T-cell (primary cell): ENCODE results near the gene LMO4. TPM values are rescaled to one million over a fixed set of nuclear protein-coding genes. Genes with fewer than 3 reads are reported as not detected.

ENCODE experiments used
- ATAC-seq, 4 experiments: fragments of 200-7000 bp in 3 of 4; fragments of 150-1000 bp in 1 of 4; cut with Tn5 transposase; replicated peaks in 1 of 4; 1 replicate in 3 of 4; 2 replicates in 1 of 4; pipeline ENCODE4 v1.10.0; 2021; ENCODE audit warnings: moderate library complexity in 3 of 4, mild to moderate bottlenecking in 2 of 4, moderate number of reproducible peaks in 1 of 4
- CTCF ChIA-PET, 2 donors: fragments of 300-600 bp; sonication (Branson Sonifier 250); formaldehyde crosslinking; loops; one replicate each; lab custom pipeline; 2022; ENCODE audit warnings: antibody characterized with exemption in 2 of 2; lab: Charles Lee
- POLR2A ChIA-PET, 2 donors: fragments of 300-600 bp; sonication (Branson Sonifier 250); formaldehyde crosslinking; loops; one replicate each; lab custom pipeline; 2022; ENCODE audit warnings: antibody characterized with exemption in 2 of 2; lab: Charles Lee
- DNase-seq, 35 experiments: peaks; one replicate each; pipeline versions ENCODE4 v3.0.0 to v3.0.0-alpha.2; 2013 to 2023
- H3K27ac ChIP-seq: one replicate; pipeline ENCODE4 v1.5.1; 2013; ENCODE audit warnings: low read length
- H3K27me3 ChIP-seq, 2 experiments: replicated peaks in 1 of 2; 1 replicate in 1 of 2; 2 replicates in 1 of 2; pipeline versions ENCODE4 v1.6.1 to v1.7.0; 2013; ENCODE audit warnings: low read length in 1 of 2, mixed read lengths in 1 of 2; ENCODE audit not compliant: control insufficient read depth in 2 of 2, insufficient read depth in 2 of 2; ENCODE audit errors: extremely low read depth in 1 of 2
- H3K36me3 ChIP-seq, 2 donors: 1 replicate in 1 of 2; 2 replicates in 1 of 2; pipeline versions ENCODE4 v1.6.1 to v1.7.0; 2013; ENCODE audit warnings: low read length in 1 of 2; ENCODE audit not compliant: control insufficient read depth in 2 of 2, insufficient read depth in 1 of 2; ENCODE audit errors: extremely low read depth in 1 of 2
- H3K4me1 ChIP-seq, 2 experiments: 1 replicate in 1 of 2; 2 replicates in 1 of 2; pipeline versions ENCODE4 v1.6.1 to v1.7.0; 2013; ENCODE audit warnings: low read length in 2 of 2, mixed read lengths in 1 of 2; ENCODE audit not compliant: insufficient read depth in 2 of 2, control insufficient read depth in 1 of 2; ENCODE audit errors: extremely low read depth in 1 of 2
- H3K4me3 ChIP-seq, 2 donors: 1 replicate in 1 of 2; 2 replicates in 1 of 2; pipeline versions ENCODE4 v1.5.1 to v1.7.0; 2013; ENCODE audit warnings: mild to moderate bottlenecking in 2 of 2, low read length in 1 of 2, moderate library complexity in 1 of 2; ENCODE audit not compliant: control insufficient read depth in 1 of 2; ENCODE audit errors: extremely low read depth in 1 of 2
- H3K9me3 ChIP-seq: 2 replicates; pipeline ENCODE4 v1.7.0; 2013
- H3K27ac Mint-ChIP-seq, 2 donors: one replicate each; pipeline ENCODE4 v1.8.0; 2020 to 2021; ENCODE audit warnings: mild to moderate bottlenecking in 2 of 2, mixed read lengths in 2 of 2
- H3K27me3 Mint-ChIP-seq, 2 donors: one replicate each; pipeline ENCODE4 v1.8.0; 2021 to 2022; ENCODE audit warnings: mixed read lengths in 2 of 2
- H3K36me3 Mint-ChIP-seq: one replicate; pipeline ENCODE4 v1.8.0; 2021; ENCODE audit warnings: mixed read lengths
- H3K4me1 Mint-ChIP-seq, 3 donors: one replicate each; pipeline ENCODE4 v1.8.0; 2020 to 2022; ENCODE audit warnings: mixed read lengths in 3 of 3, mild to moderate bottlenecking in 1 of 3
- H3K4me3 Mint-ChIP-seq, 3 donors: one replicate each; pipeline ENCODE4 v1.8.0; 2020 to 2022; ENCODE audit warnings: mild to moderate bottlenecking in 3 of 3, mixed read lengths in 3 of 3, moderate library complexity in 3 of 3
- H3K9me3 Mint-ChIP-seq, 3 donors: one replicate each; pipeline ENCODE4 v1.8.0; 2020 to 2022; ENCODE audit warnings: mixed read lengths in 3 of 3
- WGBS: methylation state at CpG from one replicate; pipeline ENCODE4 v1.1.5; 2013; ENCODE audit warnings: missing lambda C conversion rate; ENCODE audit not compliant: insufficient coverage; 5-methylcytosine and 5-hydroxymethylcytosine counted together
- total RNA-seq, 35 experiments: library from RNA in 6 of 35; stranded (reverse) in 6 of 35; fragments of 120-200 nt in 1 of 35; gene quantifications; one replicate each; pipeline versions ENCODE4 v1.2.1 to v1.2.4 and lab custom pipeline; 2013 to 2026

Gene LMO4
- total RNA-seq, 5 donors from 2014 or later (not counting 1 experiment from before 2014, with no cell fraction given): 14.4 to 26.2 (median 20.2) TPM

DNA sequence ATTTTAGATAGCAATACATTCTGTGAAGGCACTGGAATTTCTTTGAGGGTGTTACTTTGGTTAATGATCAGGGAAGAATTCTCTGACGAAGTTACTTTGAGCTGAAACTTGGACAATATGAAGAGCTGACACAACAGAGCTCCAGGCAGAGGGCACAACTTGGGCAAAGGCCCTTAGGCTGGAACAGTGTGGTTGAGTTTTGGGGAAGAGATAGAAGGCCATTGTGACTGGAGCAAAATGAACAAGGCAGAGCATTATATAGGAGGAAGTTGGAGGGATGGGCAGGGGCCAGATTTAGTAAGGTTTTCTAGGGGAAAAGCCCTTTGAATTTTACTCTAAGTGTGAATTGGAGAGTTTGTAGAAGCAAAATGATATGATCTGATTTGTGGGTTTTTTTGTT, 30.9 kb downstream of the LMO4 start:
- ChIA-PET CTCF (interaction anchor here in 1 of 2 donors (0.5 kb wide), 1 partner anchor 76 kb away, joined by 3 read pairs; no protein-coding TSS in a partner anchor), POLR2A (no interaction called here)
- ATAC-seq (no peak), DNase-seq (no peak)
- peaks cover 0 to 2% (median 0%) of the 10 kb centered on the region in 3 donors for H3K9me3 Mint-ChIP-seq
- H3K36me3 Mint-ChIP-seq: peaks cover 9% of the 10 kb centered on the region
- no peak overlapping the region for H3K27ac ChIP-seq
- H3K4me1 Mint-ChIP-seq: no peaks in the 10 kb centered on the region
- H3K27me3 Mint-ChIP-seq: no peaks in the 10 kb centered on the region
- no peaks in the 10 kb centered on the region for H3K27me3 ChIP-seq
- H3K4me3 Mint-ChIP-seq: no peak overlapping the region
- no peak overlapping the region for H3K4me3 ChIP-seq
- no peaks in the 10 kb centered on the region for H3K4me1 ChIP-seq
- no peak overlapping the region for H3K27ac Mint-ChIP-seq
- H3K9me3 ChIP-seq: no peaks in the 10 kb centered on the region
- no peaks in the 10 kb centered on the region for H3K36me3 ChIP-seq
- WGBS: 70% methylated on average over 1 of the region's 1 CpG

DNA sequence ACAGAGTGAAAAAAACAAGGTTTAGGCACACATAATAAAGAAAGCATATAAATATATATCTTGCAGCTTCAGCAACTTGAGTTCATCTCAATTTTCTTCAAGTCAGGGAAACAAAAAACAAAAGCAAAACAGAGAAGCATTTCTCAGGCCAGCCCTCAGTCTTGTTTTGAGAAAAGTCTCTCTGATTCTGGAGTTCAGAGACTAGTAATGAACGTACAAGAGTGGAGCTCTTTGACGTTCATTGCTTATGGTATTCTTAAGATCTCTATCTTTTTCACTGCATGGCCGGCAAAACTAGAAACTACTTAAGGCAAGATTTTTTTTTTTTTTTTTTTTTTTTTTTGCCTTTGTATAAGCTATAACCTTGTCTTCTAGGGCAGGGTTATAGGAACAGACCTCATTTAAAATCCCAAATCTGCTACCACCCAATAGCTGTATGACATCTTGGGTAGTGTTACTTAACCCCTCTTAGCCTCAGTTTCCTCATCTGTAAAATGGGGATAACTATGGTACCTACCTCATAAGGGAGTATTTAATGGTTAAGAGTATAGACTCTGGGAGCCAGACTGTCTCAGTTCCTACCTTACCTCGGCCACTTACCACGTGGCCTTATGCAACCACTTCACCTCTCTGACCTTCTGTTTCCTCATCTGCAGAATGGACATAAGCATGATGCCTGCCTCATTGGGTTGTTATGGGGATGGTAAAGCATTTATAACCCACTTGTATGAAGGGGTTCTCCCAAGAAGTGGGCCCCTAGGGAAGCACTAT, 33.6 kb downstream of the LMO4 start:
- H3K9me3 Mint-ChIP-seq: peaks cover 0 to 2% (median 0%) of the 10 kb centered on the region in 3 donors
- Histone ChIP-seq H3K27ac (no peak overlapping the region), H3K4me1 (no peaks in the 10 kb centered on the region), H3K9me3 (no peaks in the 10 kb centered on the region), H3K36me3 (no peaks in the 10 kb centered on the region), H3K4me3 (no peak overlapping the region), H3K27me3 (no peaks in the 10 kb centered on the region)
- peaks cover 9% of the 10 kb centered on the region for H3K36me3 Mint-ChIP-seq
- peak overlapping the region in 1 of 2 donors; percentile 1 for H3K27ac Mint-ChIP-seq
- H3K4me1 Mint-ChIP-seq: no peaks in the 10 kb centered on the region
- no CpG with 5 or more reads among the region's 5 CpGs for WGBS
- DNase-seq: no peak
- ChIA-PET CTCF (interaction anchor here (0.6 kb wide), 2 partner anchors 342 to 586 kb away, joined by 4 to 5 read pairs; no protein-coding TSS in a partner anchor), POLR2A (interaction anchor here (0.6 kb wide), 3 partner anchors 16 to 1108 kb away, joined by 6 to 22 read pairs (median 17); no protein-coding TSS in a partner anchor)
- no peaks in the 10 kb centered on the region for H3K27me3 Mint-ChIP-seq
- no peak for ATAC-seq
- no peak overlapping the region for H3K4me3 Mint-ChIP-seq

GRCh38 chr1:87362834-87363426, 34.2 kb downstream of the LMO4 start:
- no peak for DNase-seq
- ChIA-PET CTCF (interaction anchor here in 1 of 2 donors (0.6 kb wide), 1 partner anchor 585 kb away, joined by 5 read pairs; no protein-coding TSS in a partner anchor), POLR2A (interaction anchor here in 1 of 2 donors (0.6 kb wide), 1 partner anchor 1107 kb away, joined by 6 read pairs; no protein-coding TSS in a partner anchor)
- no peak overlapping the region for H3K4me3 ChIP-seq
- H3K27me3 ChIP-seq: no peaks in the 10 kb centered on the region
- 67% methylated on average over 1 of the region's 2 CpGs for WGBS
- Mint-ChIP-seq H3K27ac (no peak overlapping the region), H3K27me3 (no peaks in the 10 kb centered on the region), H3K4me3 (no peak overlapping the region), H3K36me3 (peaks cover 12% of the 10 kb centered on the region), H3K4me1 (no peaks in the 10 kb centered on the region), H3K9me3 (peaks cover 0 to 2% (median 0%) of the 10 kb centered on the region in 3 donors)
- H3K4me1 ChIP-seq: no peaks in the 10 kb centered on the region
- no peak overlapping the region for H3K27ac ChIP-seq
- H3K9me3 ChIP-seq: no peaks in the 10 kb centered on the region
- no peak for ATAC-seq
- H3K36me3 ChIP-seq: no peaks in the 10 kb centered on the region

DNA sequence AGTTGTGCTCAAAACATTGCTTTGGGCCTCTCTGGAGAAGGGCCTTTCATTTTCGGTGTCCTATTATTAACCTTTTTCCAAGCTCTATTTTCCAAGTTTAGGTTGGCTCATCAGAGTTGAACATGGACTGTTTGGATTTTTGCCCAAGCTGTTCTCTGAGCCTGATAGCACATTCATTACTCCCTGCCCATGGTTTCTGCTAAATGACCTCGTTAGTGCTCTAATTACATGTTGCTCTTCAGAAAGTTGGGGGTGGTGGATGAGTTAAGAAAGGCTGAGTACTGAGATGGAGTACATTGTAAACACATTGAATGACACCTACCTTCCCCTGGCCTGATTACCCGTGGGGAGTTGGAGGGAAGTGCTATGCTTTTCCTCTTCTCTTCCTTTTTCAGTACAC, 38.9 kb downstream of the LMO4 start:
- H3K27ac Mint-ChIP-seq: no peak overlapping the region
- H3K4me3 ChIP-seq: no peak overlapping the region
- ChIA-PET CTCF (no interaction called here), POLR2A (no interaction called here)
- H3K27ac ChIP-seq: no peak overlapping the region
- ATAC-seq: no peak
- 100% methylated on average over 1 of the region's 3 CpGs for WGBS
- peaks cover 3% of the 10 kb centered on the region for H3K36me3 Mint-ChIP-seq
- no peaks in the 10 kb centered on the region for H3K27me3 Mint-ChIP-seq
- no peaks in the 10 kb centered on the region for H3K27me3 ChIP-seq
- DNase-seq: no peak
- H3K4me1 Mint-ChIP-seq: peaks cover 0 to 2% (median 0%) of the 10 kb centered on the region in 3 donors
- H3K4me1 ChIP-seq: no peaks in the 10 kb centered on the region
- no peaks in the 10 kb centered on the region for H3K9me3 ChIP-seq
- no peaks in the 10 kb centered on the region for H3K36me3 ChIP-seq
- H3K9me3 Mint-ChIP-seq: no peaks in the 10 kb centered on the region
- H3K4me3 Mint-ChIP-seq: no peak overlapping the region

GRCh38 chr1:87368907-87369306, 40.2 kb downstream of the LMO4 start:
- Histone ChIP-seq H3K4me3 (no peak overlapping the region), H3K27ac (no peak overlapping the region), H3K4me1 (no peaks in the 10 kb centered on the region), H3K27me3 (no peaks in the 10 kb centered on the region), H3K9me3 (no peaks in the 10 kb centered on the region), H3K36me3 (no peaks in the 10 kb centered on the region)
- no CpG with 5 or more reads among the region's 2 CpGs for WGBS
- H3K4me3 Mint-ChIP-seq: no peak overlapping the region
- DNase-seq (no peak), ATAC-seq (no peak)
- no peaks in the 10 kb centered on the region for H3K27me3 Mint-ChIP-seq
- H3K27ac Mint-ChIP-seq: no peak overlapping the region
- peaks cover 3% of the 10 kb centered on the region for H3K36me3 Mint-ChIP-seq
- ChIA-PET POLR2A (interaction anchor here in 1 of 2 donors (0.8 kb wide), 1 partner anchor 24 kb away, joined by 5 read pairs; no protein-coding TSS in a partner anchor), CTCF (no interaction called here)
- peaks cover 0 to 2% (median 0%) of the 10 kb centered on the region in 3 donors for H3K4me1 Mint-ChIP-seq
- H3K9me3 Mint-ChIP-seq: no peaks in the 10 kb centered on the region

DNA sequence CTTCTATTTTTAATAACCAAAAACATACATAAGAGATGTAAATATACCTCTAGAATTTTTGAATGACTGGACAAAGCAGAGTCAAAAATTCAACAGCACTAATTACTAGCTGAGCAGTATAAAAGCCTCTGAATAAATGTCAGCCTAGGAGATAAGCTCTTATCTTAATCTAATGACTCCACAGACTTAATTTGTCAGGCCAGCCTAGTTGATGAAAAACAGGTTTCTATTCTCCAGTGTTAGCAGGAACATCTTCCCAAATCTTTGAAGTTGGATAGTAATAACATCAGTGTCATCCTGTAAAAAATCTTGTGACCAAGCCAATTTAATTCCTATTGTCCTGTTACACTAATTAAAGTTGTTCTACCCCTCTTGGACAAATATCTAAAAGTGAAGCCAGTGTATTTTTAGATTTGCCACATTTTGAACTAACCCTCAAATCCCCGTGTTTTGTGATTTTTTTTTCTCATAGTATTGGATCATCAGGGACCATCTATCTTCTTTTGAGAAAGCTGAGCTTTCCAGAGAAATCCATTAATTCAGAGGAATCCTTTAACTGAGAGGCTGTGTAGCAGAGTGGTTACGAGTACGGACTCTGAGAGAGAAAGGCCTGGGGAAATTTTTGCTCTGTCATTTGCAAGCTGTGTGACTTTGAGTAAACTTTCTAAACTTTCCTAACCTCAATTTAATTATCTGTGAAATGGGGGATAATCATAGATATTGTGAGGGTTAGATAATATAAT, 41.2 kb downstream of the LMO4 start:
- H3K4me3 ChIP-seq: no peak overlapping the region

More for the DNA sequence above, 41.2 kb downstream of the LMO4 start:
- ATAC-seq: no peak
- POLR2A ChIA-PET: interaction anchor here in 1 of 2 donors (0.8 kb wide), 1 partner anchor 25 kb away, joined by 5 read pairs; no protein-coding TSS in a partner anchor
- no peak overlapping the region for H3K4me3 Mint-ChIP-seq
- peaks cover 3% of the 10 kb centered on the region for H3K36me3 Mint-ChIP-seq
- H3K27me3 Mint-ChIP-seq: no peaks in the 10 kb centered on the region
- no peak for DNase-seq
- Histone ChIP-seq H3K9me3 (no peaks in the 10 kb centered on the region), H3K36me3 (no peaks in the 10 kb centered on the region), H3K27me3 (no peaks in the 10 kb centered on the region), H3K27ac (no peak overlapping the region), H3K4me1 (no peaks in the 10 kb centered on the region)
- WGBS: no CpG with 5 or more reads among the region's 3 CpGs
- CTCF ChIA-PET: no interaction called here
- H3K4me1 Mint-ChIP-seq: peaks cover 0 to 2% (median 0%) of the 10 kb centered on the region in 3 donors
- H3K27ac Mint-ChIP-seq: no peak overlapping the region
- no peaks in the 10 kb centered on the region for H3K9me3 Mint-ChIP-seq
